NCI-H1694 (cell line): ENCODE measurements around the gene DLGAP4.

Source experiments
- DNase-seq: peaks from one replicate; lab custom pipeline; 2025; lab: John Stamatoyannopoulos, UW

Gene DLGAP4

GRCh38 chr20:36308986-36309385, 2.8 kb downstream of the DLGAP4 start:
- no peak for DNase-seq

- DNase-seq, result no peak
Measured at GRCh38 chr20:36309643-36310042, 3.5 kb downstream of the DLGAP4 start.

- no peak for DNase-seq
Measured at GRCh38 chr20:36310215-36310981, 4.3 kb downstream of the DLGAP4 start.

- no peak for DNase-seq
Measured at GRCh38 chr20:36311141-36311853, 5.2 kb downstream of the DLGAP4 start.

- no peak for DNase-seq
Measured at GRCh38 chr20:36311854-36312723, 6.0 kb downstream of the DLGAP4 start.

- DNase-seq, result no peak
Measured at GRCh38 chr20:36312724-36313441, 6.7 kb downstream of the DLGAP4 start.

- DNase-seq, result no peak
Measured at GRCh38 chr20:36313476-36313875, 7.3 kb downstream of the DLGAP4 start.

GRCh38 chr20:36313926-36314325, 7.8 kb downstream of the DLGAP4 start:
- no peak for DNase-seq

GRCh38 chr20:36314734-36315544, 8.8 kb downstream of the DLGAP4 start:
- no peak for DNase-seq

- DNase-seq, result no peak
Measured at GRCh38 chr20:36315545-36316351, 9.6 kb downstream of the DLGAP4 start.

- DNase-seq, result no peak
Measured at GRCh38 chr20:36317675-36318074, 11.5 kb downstream of the DLGAP4 start.

GRCh38 chr20:36318166-36318565, 12.0 kb downstream of the DLGAP4 start:
- DNase-seq, result no peak

GRCh38 chr20:36319356-36320260, 13.5 kb downstream of the DLGAP4 start:
- DNase-seq, result no peak

- no peak for DNase-seq
Measured at GRCh38 chr20:36320261-36320897, 14.2 kb downstream of the DLGAP4 start.

- DNase-seq, result no peak
Measured at GRCh38 chr20:36320898-36321695, 15.0 kb downstream of the DLGAP4 start.

- no peak for DNase-seq
Measured at GRCh38 chr20:36322131-36322530, 16.0 kb downstream of the DLGAP4 start.

- no peak for DNase-seq
Measured at GRCh38 chr20:36330091-36330490, 24.0 kb downstream of the DLGAP4 start.

- DNase-seq, result no peak
Measured at GRCh38 chr20:36331209-36331608, 25.1 kb downstream of the DLGAP4 start.
